BJ (cell line): Measurements from ENCODE around the gene NTMT1. TPM values are rescaled to one million over a fixed set of nuclear protein-coding genes. Genes with fewer than 3 reads are reported as not detected.
"Not testable (repeated sequence)": the region's sequence is repeated elsewhere in the genome, so short reads cannot be mapped to it uniquely, and the experiment has no call there.

Experiments used
- CTCF ChIA-PET: fragments of 350-600 bp; formaldehyde crosslinking; extraction: SDS; loops from one replicate; lab custom pipeline; 2021; ENCODE audit warnings: antibody characterized with exemption, inconsistent platforms; lab: Yijun Ruan, JAX
- POLR2A ChIA-PET: fragments of 300-600 bp; sonication (Branson Sonifier 250); formaldehyde crosslinking; extraction: SDS; loops from one replicate; lab custom pipeline; 2021; ENCODE audit warnings: antibody characterized with exemption; lab: Charles Lee
- DNase-seq: peaks from one replicate; pipeline ENCODE4 v3.0.0-alpha.2; 2011; ENCODE audit warnings: low read depth
- H3K27me3 ChIP-seq: 2 replicates; pipeline ENCODE4 v1.6.0; 2011; ENCODE audit warnings: low read length; ENCODE audit not compliant: control insufficient read depth, insufficient read depth
- H3K36me3 ChIP-seq: 2 replicates; pipeline ENCODE4 v1.5.1; 2011; ENCODE audit warnings: low read length; ENCODE audit not compliant: control insufficient read depth, insufficient read depth
- H3K4me3 ChIP-seq: 2 replicates; pipeline ENCODE4 v1.5.1; 2011; ENCODE audit warnings: low read depth, mild to moderate bottlenecking, control low read depth, low read length
- CTCF ChIP-seq: IDR thresholded peaks from 2 replicates; pipeline ENCODE4 v1.5.1; 2011; ENCODE audit warnings: low read depth, mild to moderate bottlenecking, control low read depth, inconsistent platforms, low read length, moderate library complexity; ENCODE audit not compliant: insufficient read depth
- polyA plus RNA-seq: library from polyadenylated mRNA; depleted of rRNA; stranded (reverse); fragments of >200 nt; gene quantifications from 2 replicates; pipeline ENCODE4 v1.2.3, GENCODE V29; 2011

Gene NTMT1
- polyA plus RNA-seq, 1 experiment = 96.3 TPM

GRCh38 chr9:129586245-129586644, 39.7 kb upstream of the NTMT1 start:
- ChIA-PET POLR2A (interaction anchor here (0.6 kb wide), 2 partner anchors 32 to 126 kb away, joined by 3 to 9 read pairs; no protein-coding TSS in a partner anchor), CTCF (interaction anchor here (0.6 to 1.6 kb wide), 2 partner anchors 10 to 263 kb away, joined by 3 to 9 read pairs; no protein-coding TSS in a partner anchor)
- DNase-seq = no peak
- H3K36me3 ChIP-seq = no peaks in the 10 kb centered on the region
- no peak for TF ChIP-seq CTCF
- no peaks in the 10 kb centered on the region for H3K27me3 ChIP-seq
- no peak overlapping the region for H3K4me3 ChIP-seq

GRCh38 chr9:129586685-129587084, 39.3 kb upstream of the NTMT1 start:
- no peaks in the 10 kb centered on the region for H3K36me3 ChIP-seq
- CTCF ChIA-PET = interaction anchor here (0.6 to 1.6 kb wide), 2 partner anchors 10 to 263 kb away, joined by 3 to 9 read pairs; no protein-coding TSS in a partner anchor
- POLR2A ChIA-PET = interaction anchor here (0.6 kb wide), 2 partner anchors 32 to 126 kb away, joined by 3 to 9 read pairs; no protein-coding TSS in a partner anchor
- no peak for DNase-seq
- no peak overlapping the region for H3K4me3 ChIP-seq
- no peak for TF ChIP-seq CTCF
- no peaks in the 10 kb centered on the region for H3K27me3 ChIP-seq

GRCh38 chr9:129587487-129588262, 38.3 kb upstream of the NTMT1 start:
- DNase-seq = no peak
- ChIA-PET POLR2A (no interaction called here), CTCF (interaction anchor here (0.6 to 1.6 kb wide), 3 partner anchors 8 to 24 kb away, joined by 3 to 9 read pairs (median 4); no protein-coding TSS in a partner anchor)
- Histone ChIP-seq H3K27me3 (no peaks in the 10 kb centered on the region), H3K36me3 (no peaks in the 10 kb centered on the region), H3K4me3 (no peak overlapping the region)
- no peak for TF ChIP-seq CTCF

GRCh38 chr9:129590466-129590865, 35.5 kb upstream of the NTMT1 start:
- ChIA-PET POLR2A (no interaction called here), CTCF (no interaction called here)
- Histone ChIP-seq H3K27me3 (no peaks in the 10 kb centered on the region), H3K4me3 (no peak overlapping the region), H3K36me3 (no peaks in the 10 kb centered on the region)
- no peak for DNase-seq
- no peak for TF ChIP-seq CTCF

DNA sequence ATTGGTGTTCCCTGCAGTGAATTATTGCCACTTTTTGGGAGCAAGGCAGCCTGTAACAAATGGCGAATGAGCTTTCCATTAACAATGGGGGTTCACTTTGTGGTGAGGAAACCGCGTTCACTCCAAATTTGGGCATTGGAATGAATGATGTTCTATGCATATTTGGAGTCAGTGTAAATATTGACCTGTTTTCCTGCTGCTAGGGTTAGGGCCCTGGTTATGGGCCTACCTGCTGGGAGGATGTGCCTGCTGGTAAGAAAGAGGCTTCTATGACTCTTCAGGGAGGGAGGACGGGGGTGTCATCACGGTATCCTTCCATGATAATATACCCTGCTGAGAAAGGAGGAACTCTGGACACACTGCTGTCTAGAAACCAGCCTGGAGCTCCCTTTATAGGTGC, 34.0 kb upstream of the NTMT1 start:
- CTCF ChIA-PET = no interaction called here
- POLR2A ChIA-PET = no interaction called here
- TF ChIP-seq CTCF = no peak
- DNase-seq = no peak
- Histone ChIP-seq H3K27me3 (no peaks in the 10 kb centered on the region), H3K4me3 (no peak overlapping the region), H3K36me3 (no peaks in the 10 kb centered on the region)

- H3K27me3 ChIP-seq, POLR2A ChIA-PET, H3K36me3 ChIP-seq, H3K4me3 ChIP-seq, DNase-seq: not testable (repeated sequence)
- CTCF ChIA-PET = interaction anchor here (0.9 to 1.8 kb wide), 3 partner anchors 9 to 461 kb away, joined by 3 to 6 read pairs (median 4); no protein-coding TSS in a partner anchor
Measured at GRCh38 chr9:129592790-129593189, 33.2 kb upstream of the NTMT1 start.
